ENCODE results near the gene FBXL3.

DNA sequence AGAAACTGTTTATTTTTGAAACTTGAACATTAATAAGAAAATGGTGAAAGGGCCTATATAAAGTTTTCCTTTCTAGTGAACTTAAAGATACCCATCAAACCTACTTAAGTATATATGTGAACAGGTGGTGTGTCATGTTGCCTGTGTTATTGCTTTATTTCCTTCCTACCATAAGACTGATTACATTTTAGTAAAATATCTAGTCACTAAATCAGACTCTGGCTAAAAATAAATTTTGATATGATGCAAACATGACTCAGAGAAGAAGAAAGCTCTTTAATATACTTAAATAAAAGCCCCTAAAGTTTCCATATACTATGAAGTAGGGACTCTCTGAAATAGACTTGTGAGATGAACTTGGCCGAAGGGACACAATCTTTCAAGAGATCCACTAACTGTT, 35.1 kb upstream of the FBXL3 start:
- TF ChIP-seq, protein P1, sequence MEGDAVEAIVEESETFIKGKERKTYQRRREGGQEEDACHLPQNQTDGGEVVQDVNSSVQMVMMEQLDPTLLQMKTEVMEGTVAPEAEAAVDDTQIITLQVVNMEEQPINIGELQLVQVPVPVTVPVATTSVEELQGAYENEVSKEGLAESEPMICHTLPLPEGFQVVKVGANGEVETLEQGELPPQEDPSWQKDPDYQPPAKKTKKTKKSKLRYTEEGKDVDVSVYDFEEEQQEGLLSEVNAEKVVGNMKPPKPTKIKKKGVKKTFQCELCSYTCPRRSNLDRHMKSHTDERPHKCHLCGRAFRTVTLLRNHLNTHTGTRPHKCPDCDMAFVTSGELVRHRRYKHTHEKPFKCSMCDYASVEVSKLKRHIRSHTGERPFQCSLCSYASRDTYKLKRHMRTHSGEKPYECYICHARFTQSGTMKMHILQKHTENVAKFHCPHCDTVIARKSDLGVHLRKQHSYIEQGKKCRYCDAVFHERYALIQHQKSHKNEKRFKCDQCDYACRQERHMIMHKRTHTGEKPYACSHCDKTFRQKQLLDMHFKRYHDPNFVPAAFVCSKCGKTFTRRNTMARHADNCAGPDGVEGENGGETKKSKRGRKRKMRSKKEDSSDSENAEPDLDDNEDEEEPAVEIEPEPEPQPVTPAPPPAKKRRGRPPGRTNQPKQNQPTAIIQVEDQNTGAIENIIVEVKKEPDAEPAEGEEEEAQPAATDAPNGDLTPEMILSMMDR (IDR thresholded peaks at IDR 0.05): no peak
- TF ChIP-seq POLR2A (IDR thresholded peaks at IDR 0.05) (no peak), EP300 (IDR thresholded peaks at IDR 0.05) (no peak)

Measured in ovary (tissue), 3 donors.